CD4-positive, alpha-beta T cell (primary cell): ENCODE results near the gene TIMM50. TPM values are rescaled to one million over a fixed set of nuclear protein-coding genes. Genes with fewer than 3 reads are reported as not detected.
A peak's percentile ranks its signal among the peaks of the same experiment; 100 is the strongest.

Experiments used
- ATAC-seq: fragments of 200-7000 bp; cut with Tn5 transposase; one replicate; pipeline ENCODE4 v1.10.0; 2022; ENCODE audit warnings: mild to moderate bottlenecking; ENCODE audit not compliant: poor library complexity
- CTCF ChIA-PET: fragments of 350-600 bp; sonication (Branson Sonifier 250); formaldehyde crosslinking; loops from one replicate; lab custom pipeline; 2021; ENCODE audit warnings: antibody characterized with exemption, inconsistent platforms; lab: Charles Lee
- POLR2A ChIA-PET: fragments of 350-600 bp; sonication (Branson Sonifier 250); formaldehyde crosslinking; loops from one replicate; lab custom pipeline; 2021; ENCODE audit warnings: antibody characterized with exemption, inconsistent platforms; lab: Charles Lee
- DNase-seq, 14 experiments: peaks; one replicate each; pipeline ENCODE4 v3.0.0-alpha.2; 2013 to 2020; ENCODE audit warnings: mixed read lengths in 2 of 14
- H3K27ac ChIP-seq, 2 donors: one replicate each; pipeline versions ENCODE4 v1.5.1 to v1.7.0; 2013; ENCODE audit warnings: low read length in 2 of 2, low read depth in 1 of 2, mild to moderate bottlenecking in 1 of 2
- H3K27me3 ChIP-seq, 2 experiments: 1 replicate in 1 of 2; 2 replicates in 1 of 2; pipeline versions ENCODE4 v1.6.1 to v1.7.0; 2013; ENCODE audit warnings: low read length in 2 of 2, control low read depth in 1 of 2, mild to moderate bottlenecking in 1 of 2, moderate library complexity in 1 of 2; ENCODE audit not compliant: insufficient read depth in 2 of 2, control insufficient read depth in 1 of 2
- H3K36me3 ChIP-seq: one replicate; pipeline ENCODE4 v1.6.1; 2013; ENCODE audit warnings: low read length, control low read depth; ENCODE audit not compliant: insufficient read depth
- H3K4me1 ChIP-seq: one replicate; pipeline ENCODE4 v1.6.1; 2013; ENCODE audit warnings: low read length, control low read depth; ENCODE audit not compliant: insufficient read depth
- H3K4me3 ChIP-seq: one replicate; pipeline ENCODE4 v1.5.1; 2013; ENCODE audit warnings: mild to moderate bottlenecking, low read length, moderate library complexity
- H3K9me3 ChIP-seq, 2 experiments: 1 replicate in 1 of 2; 2 replicates in 1 of 2; pipeline versions ENCODE4 v1.6.1 to v1.7.0; 2013; ENCODE audit warnings: low read length in 2 of 2, mild to moderate bottlenecking in 2 of 2, control low read depth in 1 of 2, moderate library complexity in 1 of 2; ENCODE audit not compliant: control insufficient read depth in 1 of 2, insufficient read depth in 1 of 2
- H3K27ac Mint-ChIP-seq: one replicate; pipeline ENCODE4 v1.8.0; 2020; ENCODE audit warnings: mixed read lengths
- H3K27me3 Mint-ChIP-seq: one replicate; pipeline ENCODE4 v1.8.0; 2021; ENCODE audit warnings: mixed read lengths
- H3K36me3 Mint-ChIP-seq: one replicate; pipeline ENCODE4 v1.8.0; 2021; ENCODE audit warnings: low read depth, mixed read lengths
- H3K4me1 Mint-ChIP-seq: one replicate; pipeline ENCODE4 v1.8.0; 2021; ENCODE audit warnings: low read depth, mixed read lengths
- H3K4me3 Mint-ChIP-seq: one replicate; pipeline ENCODE4 v1.8.0; 2020; ENCODE audit warnings: mild to moderate bottlenecking, mixed read lengths
- H3K9me3 Mint-ChIP-seq: one replicate; pipeline ENCODE4 v1.8.0; 2020; ENCODE audit warnings: mixed read lengths
- intact Hi-C, 2 experiments: fragments of 100-400 bp; cut with DNase I in 1 of 2; cut with micrococcal nuclease in 1 of 2; formaldehyde crosslinking; loops; one replicate each; pipeline versions ENCODE4 v1.15.1 to v1.9.0; 2023 to 2025; cut with DNase I, micrococcal nuclease
- total RNA-seq, 174 experiments: library from RNA in 2 of 174; stranded (reverse) in 2 of 174; gene quantifications; one replicate each; pipeline ENCODE4 v1.2.3 and lab custom pipeline; 2021 to 2026
- TF ChIP-seq, protein P1 (sequence below): fragments of 200-600 bp; IDR thresholded peaks from one replicate; pipeline ENCODE4 v1.8.0; 2022; ENCODE audit warnings: antibody characterized with exemption, mild to moderate bottlenecking

TIMM50 gene
- total RNA-seq, 2 experiments from 2014 or later: 38.3 to 43.4 TPM

DNA sequence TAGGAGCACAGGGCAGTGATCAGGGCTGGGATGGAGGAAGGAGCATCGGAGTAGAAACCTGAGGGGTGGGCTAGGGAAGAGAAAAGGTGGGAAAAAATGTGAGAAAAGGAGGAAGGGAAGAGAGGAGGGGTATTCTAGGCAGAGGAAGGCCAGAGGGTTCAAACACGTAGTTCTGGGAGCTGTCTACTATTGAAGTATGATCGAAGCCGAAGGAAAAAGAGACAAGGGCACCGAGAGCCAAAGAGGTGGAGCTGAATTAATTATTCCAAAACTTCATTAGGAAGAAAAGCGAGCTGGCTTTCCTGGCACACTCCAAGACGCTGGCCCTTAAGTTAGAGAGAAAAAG lies 25.9 kb downstream of the TIMM50 start:
- H3K36me3 Mint-ChIP-seq: no peaks in the 10 kb centered on the region
- H3K4me3 Mint-ChIP-seq: peak overlapping the region; percentile 71
- ChIA-PET POLR2A (interaction anchor here (1.5 kb wide), 1 partner anchor 71 kb away, joined by 4 read pairs; the partner anchor contains the start of gene RPS16), CTCF (interaction anchor here (0.8 kb wide), 1 partner anchor 32 kb away, joined by 3 read pairs; no protein-coding TSS in a partner anchor)
- no peaks in the 10 kb centered on the region for H3K9me3 Mint-ChIP-seq
- peaks cover 68% of the 10 kb centered on the region for H3K27me3 Mint-ChIP-seq
- H3K27ac ChIP-seq: no peak overlapping the region
- intact Hi-C loops: no loop called here
- peaks cover 23% of the 10 kb centered on the region for H3K4me1 ChIP-seq
- ATAC-seq: no peak
- H3K4me3 ChIP-seq: no peak overlapping the region
- DNase-seq: no peak
- H3K36me3 ChIP-seq: no peaks in the 10 kb centered on the region
- H3K4me1 Mint-ChIP-seq: peaks cover 38% of the 10 kb centered on the region
- H3K9me3 ChIP-seq: peaks cover 0 to 13% of the 10 kb centered on the region in 2 experiments
- TF ChIP-seq, protein P1, sequence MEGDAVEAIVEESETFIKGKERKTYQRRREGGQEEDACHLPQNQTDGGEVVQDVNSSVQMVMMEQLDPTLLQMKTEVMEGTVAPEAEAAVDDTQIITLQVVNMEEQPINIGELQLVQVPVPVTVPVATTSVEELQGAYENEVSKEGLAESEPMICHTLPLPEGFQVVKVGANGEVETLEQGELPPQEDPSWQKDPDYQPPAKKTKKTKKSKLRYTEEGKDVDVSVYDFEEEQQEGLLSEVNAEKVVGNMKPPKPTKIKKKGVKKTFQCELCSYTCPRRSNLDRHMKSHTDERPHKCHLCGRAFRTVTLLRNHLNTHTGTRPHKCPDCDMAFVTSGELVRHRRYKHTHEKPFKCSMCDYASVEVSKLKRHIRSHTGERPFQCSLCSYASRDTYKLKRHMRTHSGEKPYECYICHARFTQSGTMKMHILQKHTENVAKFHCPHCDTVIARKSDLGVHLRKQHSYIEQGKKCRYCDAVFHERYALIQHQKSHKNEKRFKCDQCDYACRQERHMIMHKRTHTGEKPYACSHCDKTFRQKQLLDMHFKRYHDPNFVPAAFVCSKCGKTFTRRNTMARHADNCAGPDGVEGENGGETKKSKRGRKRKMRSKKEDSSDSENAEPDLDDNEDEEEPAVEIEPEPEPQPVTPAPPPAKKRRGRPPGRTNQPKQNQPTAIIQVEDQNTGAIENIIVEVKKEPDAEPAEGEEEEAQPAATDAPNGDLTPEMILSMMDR: no peak
- H3K27ac Mint-ChIP-seq: no peak overlapping the region
- peaks cover 45 to 51% of the 10 kb centered on the region in 2 experiments for H3K27me3 ChIP-seq

DNA sequence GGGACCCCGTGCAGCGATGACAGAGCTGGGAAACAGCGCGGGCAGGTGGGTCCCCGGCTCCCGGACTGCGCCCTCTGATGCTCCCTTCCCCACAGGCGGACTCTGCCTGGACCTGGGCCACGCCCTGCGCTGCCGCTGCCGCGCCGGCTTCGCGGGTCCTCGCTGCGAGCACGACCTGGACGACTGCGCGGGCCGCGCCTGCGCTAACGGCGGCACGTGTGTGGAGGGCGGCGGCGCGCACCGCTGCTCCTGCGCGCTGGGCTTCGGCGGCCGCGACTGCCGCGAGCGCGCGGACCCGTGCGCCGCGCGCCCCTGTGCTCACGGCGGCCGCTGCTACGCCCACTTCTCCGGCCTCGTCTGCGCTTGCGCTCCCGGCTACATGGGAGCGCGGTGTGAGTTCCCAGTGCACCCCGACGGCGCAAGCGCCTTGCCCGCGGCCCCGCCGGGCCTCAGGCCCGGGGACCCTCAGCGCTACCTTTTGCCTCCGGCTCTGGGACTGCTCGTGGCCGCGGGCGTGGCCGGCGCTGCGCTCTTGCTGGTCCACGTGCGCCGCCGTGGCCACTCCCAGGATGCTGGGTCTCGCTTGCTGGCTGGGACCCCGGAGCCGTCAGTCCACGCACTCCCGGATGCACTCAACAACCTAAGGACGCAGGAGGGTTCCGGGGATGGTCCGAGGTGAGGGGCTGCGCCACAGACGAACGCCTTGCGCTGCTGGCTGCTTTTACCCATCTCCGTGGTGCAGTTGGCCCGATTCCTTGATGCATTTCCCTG lies 26.5 kb downstream of the TIMM50 start:
- Histone ChIP-seq H3K4me1 (peaks cover 23% of the 10 kb centered on the region), H3K27me3 (peaks cover 45 to 52% of the 10 kb centered on the region in 2 experiments), H3K4me3 (peak overlapping the region; percentile 43), H3K36me3 (no peaks in the 10 kb centered on the region), H3K27ac (no peak overlapping the region), H3K9me3 (peaks cover 0 to 12% of the 10 kb centered on the region in 2 experiments)
- Mint-ChIP-seq H3K9me3 (no peaks in the 10 kb centered on the region), H3K4me3 (peak overlapping the region; percentile 71), H3K36me3 (no peaks in the 10 kb centered on the region), H3K4me1 (peaks cover 38% of the 10 kb centered on the region), H3K27me3 (peaks cover 68% of the 10 kb centered on the region), H3K27ac (no peak overlapping the region)
- DNase-seq (peak in 8 of 14 experiments; percentile 18 to 78 (median 44)), ATAC-seq (peak; percentile 46)
- ChIA-PET POLR2A (interaction anchor here (0.9 to 1.5 kb wide), 2 partner anchors 29 to 72 kb away, joined by 3 to 4 read pairs; partner anchors contain the start of gene RPS16), CTCF (interaction anchor here (0.8 kb wide), 1 partner anchor 33 kb away, joined by 3 read pairs; no protein-coding TSS in a partner anchor)
- intact Hi-C loops: no loop called here
- TF ChIP-seq, protein P1: no peak

DNA sequence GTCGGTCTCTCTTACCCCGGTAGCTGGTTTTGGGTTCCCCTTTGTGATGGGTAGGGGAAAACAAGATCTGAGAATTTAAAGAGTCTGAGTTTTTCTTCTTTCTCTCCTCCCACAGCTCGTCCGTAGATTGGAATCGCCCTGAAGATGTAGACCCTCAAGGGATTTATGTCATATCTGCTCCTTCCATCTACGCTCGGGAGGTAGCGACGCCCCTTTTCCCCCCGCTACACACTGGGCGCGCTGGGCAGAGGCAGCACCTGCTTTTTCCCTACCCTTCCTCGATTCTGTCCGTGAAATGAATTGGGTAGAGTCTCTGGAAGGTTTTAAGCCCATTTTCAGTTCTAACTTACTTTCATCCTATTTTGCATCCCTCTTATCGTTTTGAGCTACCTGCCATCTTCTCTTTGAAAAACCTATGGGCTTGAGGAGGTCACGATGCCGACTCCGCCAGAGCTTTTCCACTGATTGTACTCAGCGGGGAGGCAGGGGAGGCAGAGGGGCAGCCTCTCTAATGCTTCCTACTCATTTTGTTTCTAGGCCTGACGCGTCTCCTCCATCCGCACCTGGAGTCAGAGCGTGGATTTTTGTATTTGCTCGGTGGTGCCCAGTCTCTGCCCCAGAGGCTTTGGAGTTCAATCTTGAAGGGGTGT lies 27.2 kb downstream of the TIMM50 start:
- POLR2A ChIA-PET: interaction anchor here (0.9 to 1.5 kb wide), 2 partner anchors 28 to 72 kb away, joined by 3 to 4 read pairs; partner anchors contain the start of gene RPS16
- H3K4me3 ChIP-seq: peak overlapping the region; percentile 43
- H3K27ac Mint-ChIP-seq: no peak overlapping the region
- TF ChIP-seq, protein P1: no peak
- H3K36me3 Mint-ChIP-seq: no peaks in the 10 kb centered on the region
- intact Hi-C loops: no loop called here
- H3K4me3 Mint-ChIP-seq: peak overlapping the region; percentile 70
- H3K9me3 ChIP-seq: peaks cover 0 to 6% of the 10 kb centered on the region in 2 experiments
- no peaks in the 10 kb centered on the region for H3K9me3 Mint-ChIP-seq
- no peaks in the 10 kb centered on the region for H3K36me3 ChIP-seq
- peaks cover 49 to 50% of the 10 kb centered on the region in 2 experiments for H3K27me3 ChIP-seq
- DNase-seq: no peak
- peaks cover 73% of the 10 kb centered on the region for H3K27me3 Mint-ChIP-seq
- CTCF ChIA-PET: no interaction called here
- H3K27ac ChIP-seq: no peak overlapping the region
- ATAC-seq: no peak
- H3K4me1 Mint-ChIP-seq: peaks cover 38% of the 10 kb centered on the region
- H3K4me1 ChIP-seq: peaks cover 18% of the 10 kb centered on the region
